T-helper 2 cell treated with Interferon-gamma antibody and Interleukin-4, amounts not matched to agents 5 μg/mL and 100 μg/mL, for 36 hours (primary cell): ENCODE measurements around the gene SYT15.

Source experiments
- DNase-seq: peaks from one replicate; pipeline ENCODE4 v3.0.0; 2021; ENCODE audit warnings: low spot score
- H3K27ac Mint-ChIP-seq: one replicate; pipeline ENCODE4 v1.8.0; 2021; ENCODE audit warnings: mild to moderate bottlenecking, mixed read lengths
- H3K27me3 Mint-ChIP-seq: one replicate; pipeline ENCODE4 v1.8.0; 2021; ENCODE audit warnings: low read depth, mixed read lengths
- H3K36me3 Mint-ChIP-seq: one replicate; pipeline ENCODE4 v1.8.0; 2021; ENCODE audit warnings: low read depth, mixed read lengths
- H3K4me1 Mint-ChIP-seq: one replicate; pipeline ENCODE4 v1.8.0; 2021; ENCODE audit warnings: low read depth, mixed read lengths
- H3K4me3 Mint-ChIP-seq: one replicate; pipeline ENCODE4 v1.8.0; 2022; ENCODE audit warnings: mild to moderate bottlenecking, moderate library complexity, mixed read lengths
- H3K9me3 Mint-ChIP-seq: one replicate; pipeline ENCODE4 v1.8.0; 2021; ENCODE audit warnings: mixed read lengths

The SYT15 gene

DNA sequence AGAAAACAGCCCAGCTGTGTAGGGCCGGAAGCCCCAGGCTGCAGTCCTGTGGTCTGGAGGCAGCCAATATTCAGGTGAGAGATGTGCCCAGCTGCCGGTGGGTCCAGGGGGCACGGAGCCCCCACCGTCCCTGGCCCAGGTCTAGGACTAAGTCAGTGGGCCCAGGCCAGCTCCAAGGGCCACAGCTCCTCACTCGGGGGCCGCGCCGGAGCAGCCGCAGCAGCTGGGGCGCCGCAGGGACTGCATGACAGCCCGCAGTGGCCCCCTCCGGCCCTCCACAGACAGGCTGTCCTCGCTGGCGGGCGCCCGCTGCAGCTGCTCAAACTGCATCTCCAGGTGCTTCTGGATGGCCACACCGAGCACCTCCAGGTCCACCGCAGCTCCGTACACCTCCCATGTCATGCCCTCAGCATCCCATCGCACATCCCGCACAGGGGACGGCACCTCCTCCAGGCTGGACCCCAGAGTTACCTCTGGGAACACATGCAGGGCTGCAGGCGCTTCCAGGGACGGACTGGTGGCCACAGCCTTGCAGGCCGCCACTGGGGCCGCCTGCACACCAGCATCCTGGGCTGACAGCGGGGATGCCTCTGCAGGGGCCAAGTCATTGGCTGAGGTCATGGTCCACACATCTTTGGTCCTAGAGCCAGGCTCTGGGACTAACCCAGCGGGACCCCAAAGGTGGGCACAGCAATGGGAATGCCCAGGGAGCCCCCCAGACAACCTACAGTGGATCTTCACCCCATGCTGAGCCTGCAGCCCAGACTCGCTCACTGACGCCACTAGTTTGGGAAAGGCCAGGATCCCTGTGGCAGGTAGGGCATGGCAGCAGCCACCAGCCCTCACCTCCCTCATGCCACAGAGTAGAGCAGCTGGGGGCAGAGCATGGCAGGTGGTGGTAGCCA lies 29.5 kb upstream of the SYT15 start:
- H3K27me3 Mint-ChIP-seq: no peaks in the 10 kb centered on the region
- no peaks in the 10 kb centered on the region for H3K36me3 Mint-ChIP-seq
- H3K4me1 Mint-ChIP-seq: no peaks in the 10 kb centered on the region
- no peak for DNase-seq
- H3K9me3 Mint-ChIP-seq: no peaks in the 10 kb centered on the region
- H3K4me3 Mint-ChIP-seq: no peak overlapping the region
- no peak overlapping the region for H3K27ac Mint-ChIP-seq

DNA sequence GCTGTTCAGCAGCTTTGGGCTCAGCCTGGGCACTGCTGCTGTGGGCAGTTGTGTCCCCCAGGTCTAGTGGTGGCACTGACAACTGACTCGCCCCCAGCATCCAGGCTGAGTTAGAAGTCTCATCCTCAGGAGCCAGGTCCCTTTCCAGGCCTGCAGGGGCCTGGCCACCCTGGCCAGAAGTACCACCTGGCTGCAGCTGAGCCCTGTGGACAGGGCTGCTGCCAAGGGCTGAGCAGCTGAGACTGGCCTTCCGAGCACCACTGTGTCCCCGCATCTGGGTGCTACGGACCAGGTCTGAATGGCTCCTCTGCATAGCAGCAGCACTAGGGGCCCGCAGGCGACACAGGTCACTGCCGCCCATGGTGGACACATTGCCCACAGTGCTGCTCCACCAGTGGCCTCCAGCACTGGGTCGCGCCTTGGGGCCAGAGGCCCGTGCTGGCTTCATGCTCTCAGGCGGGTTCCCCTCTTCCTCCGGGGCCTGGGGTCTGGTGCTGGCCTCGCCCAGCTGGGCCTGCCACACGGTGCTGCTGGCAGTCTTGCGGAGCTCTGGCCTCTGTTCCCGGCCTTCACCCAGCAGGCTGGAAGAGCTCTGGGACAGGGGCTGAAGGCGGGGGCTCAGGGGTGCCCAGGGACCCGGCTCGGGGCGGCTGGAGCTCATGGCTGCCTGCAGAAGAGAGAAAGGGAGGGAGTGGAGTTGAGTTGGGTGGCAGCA lies 28.7 kb upstream of the SYT15 start:
- Mint-ChIP-seq H3K27ac (no peak overlapping the region), H3K9me3 (no peaks in the 10 kb centered on the region), H3K4me3 (no peak overlapping the region), H3K4me1 (no peaks in the 10 kb centered on the region), H3K36me3 (no peaks in the 10 kb centered on the region), H3K27me3 (no peaks in the 10 kb centered on the region)
- DNase-seq: no peak

- Mint-ChIP-seq H3K27me3 (no peaks in the 10 kb centered on the region), H3K4me3 (no peak overlapping the region), H3K36me3 (no peaks in the 10 kb centered on the region), H3K27ac (no peak overlapping the region), H3K9me3 (no peaks in the 10 kb centered on the region), H3K4me1 (no peaks in the 10 kb centered on the region)
- DNase-seq: no peak
Observed at GRCh38 chr10:46550795-46551700, 27.9 kb upstream of the SYT15 start.

DNA sequence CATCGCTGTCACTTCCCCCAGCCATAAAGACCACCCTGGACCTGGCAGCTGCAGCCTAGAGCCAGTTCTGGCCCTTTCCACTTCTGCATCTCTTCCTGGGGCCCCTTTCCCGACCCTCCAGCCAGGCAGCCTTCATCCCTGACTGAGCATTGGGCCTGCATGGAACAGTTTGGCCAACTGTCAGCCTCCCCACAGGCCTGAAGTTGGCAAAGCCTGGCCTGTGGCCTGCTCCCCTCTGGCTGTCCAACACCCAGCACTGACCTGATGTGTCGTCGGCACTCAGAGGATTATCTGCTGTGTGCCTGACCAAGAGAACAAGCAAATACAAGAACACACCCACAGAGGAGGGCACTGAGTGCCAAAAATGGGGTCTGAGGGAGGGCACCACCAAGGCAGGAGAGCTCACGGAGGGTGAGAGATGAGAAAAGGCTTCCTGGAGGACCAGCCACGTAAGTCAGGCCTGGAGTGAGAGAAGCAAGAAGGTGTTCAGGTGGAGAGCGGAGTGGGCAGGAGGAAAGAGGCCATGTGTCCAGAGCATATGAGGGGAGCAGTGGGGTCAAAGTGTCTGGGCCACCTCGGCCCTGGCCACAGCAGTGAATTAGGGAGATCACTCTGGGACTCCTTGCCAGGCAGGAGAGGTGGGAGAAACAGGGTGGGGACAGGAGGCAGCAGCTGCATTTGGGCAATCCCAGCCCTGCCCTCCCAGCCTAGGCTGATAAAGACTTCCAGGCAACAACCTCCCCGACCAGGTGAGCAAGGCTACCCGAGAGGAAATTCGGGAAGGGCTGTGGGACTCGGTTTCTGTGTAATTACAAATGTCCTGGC lies 27.0 kb upstream of the SYT15 start:
- Mint-ChIP-seq H3K27ac (no peak overlapping the region), H3K4me3 (no peak overlapping the region), H3K36me3 (no peaks in the 10 kb centered on the region), H3K4me1 (peaks cover under 1% of the 10 kb centered on the region), H3K9me3 (no peaks in the 10 kb centered on the region), H3K27me3 (no peaks in the 10 kb centered on the region)
- DNase-seq: no peak

DNA sequence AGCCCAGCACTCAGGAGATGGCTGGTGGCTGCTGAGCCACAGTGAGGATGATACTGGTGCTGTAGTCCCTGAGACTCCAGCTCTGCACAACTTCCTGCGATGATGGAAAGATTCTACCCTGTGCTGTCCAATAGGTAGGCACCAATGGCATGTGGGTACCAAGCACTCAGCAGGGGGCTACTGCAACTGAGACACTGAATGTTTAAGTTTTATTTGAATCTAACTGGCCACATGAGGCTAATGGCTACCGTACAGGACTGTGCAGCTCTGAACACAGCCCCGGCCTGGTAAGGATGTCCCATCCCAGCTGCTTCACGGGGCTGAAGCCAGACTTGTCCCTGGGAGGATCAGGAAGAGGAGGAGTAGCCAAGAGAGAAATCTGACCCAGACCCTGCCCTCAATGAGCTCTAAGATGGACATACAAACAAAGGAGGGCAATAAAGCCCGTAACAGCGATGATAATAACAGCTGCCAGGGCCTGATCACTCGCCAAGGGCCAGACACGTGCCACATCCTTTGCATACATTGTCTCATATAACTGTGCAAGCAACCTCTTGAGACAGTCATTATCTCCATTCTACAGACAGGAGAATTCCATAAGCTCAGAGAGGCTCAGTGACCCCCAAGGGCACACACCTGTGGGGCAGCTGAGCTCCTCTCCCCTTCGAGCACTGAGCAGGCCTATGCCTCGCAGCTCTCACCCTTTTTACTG lies 26.2 kb upstream of the SYT15 start:
- no peaks in the 10 kb centered on the region for H3K27me3 Mint-ChIP-seq
- no peak overlapping the region for H3K4me3 Mint-ChIP-seq
- peaks cover 2% of the 10 kb centered on the region for H3K4me1 Mint-ChIP-seq
- no peaks in the 10 kb centered on the region for H3K9me3 Mint-ChIP-seq
- H3K27ac Mint-ChIP-seq: no peak overlapping the region
- H3K36me3 Mint-ChIP-seq: no peaks in the 10 kb centered on the region
- no peak for DNase-seq

DNA sequence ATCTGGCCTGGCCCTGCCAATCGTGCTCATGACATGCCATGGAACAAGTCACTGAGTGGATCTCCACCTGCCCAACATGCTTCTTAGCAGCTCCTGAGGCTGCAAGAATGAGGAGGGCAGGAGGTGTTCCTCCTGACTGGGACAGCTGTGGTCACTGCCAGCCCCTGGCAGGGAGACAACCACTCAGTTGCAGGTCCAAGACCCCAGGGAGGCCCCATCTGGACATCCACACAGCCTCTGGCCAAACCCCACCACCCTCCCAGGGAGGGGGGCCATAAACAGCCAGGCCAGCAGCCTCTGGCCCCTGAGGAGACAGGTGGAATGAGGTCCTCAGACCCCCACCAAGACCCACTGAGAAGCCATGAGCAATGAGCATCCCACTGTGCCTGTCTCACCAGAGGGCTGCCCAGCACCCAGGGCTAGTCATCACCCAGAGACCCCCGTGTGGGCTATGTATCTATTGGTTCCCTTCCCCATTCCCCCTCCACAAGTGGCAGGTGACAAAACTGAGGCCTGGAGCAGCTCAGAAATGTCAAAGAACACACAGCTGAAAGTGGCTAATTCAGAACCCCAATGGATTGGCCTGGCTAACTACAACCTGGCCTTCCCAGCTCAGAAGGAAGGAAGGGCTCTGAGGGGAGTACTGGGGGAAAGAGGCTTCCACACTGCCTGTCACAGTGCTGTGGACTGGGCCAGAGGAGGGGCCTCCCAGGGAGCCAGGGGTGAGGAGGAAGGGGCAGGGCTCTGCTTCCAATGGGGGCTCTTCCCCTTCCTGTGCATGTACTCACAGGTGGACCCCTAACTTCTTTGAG lies 25.5 kb upstream of the SYT15 start:
- no peaks in the 10 kb centered on the region for H3K27me3 Mint-ChIP-seq
- H3K9me3 Mint-ChIP-seq: no peaks in the 10 kb centered on the region
- H3K4me1 Mint-ChIP-seq: peaks cover 2% of the 10 kb centered on the region
- H3K27ac Mint-ChIP-seq: no peak overlapping the region
- H3K36me3 Mint-ChIP-seq: no peaks in the 10 kb centered on the region
- no peak overlapping the region for H3K4me3 Mint-ChIP-seq
- no peak for DNase-seq

DNA sequence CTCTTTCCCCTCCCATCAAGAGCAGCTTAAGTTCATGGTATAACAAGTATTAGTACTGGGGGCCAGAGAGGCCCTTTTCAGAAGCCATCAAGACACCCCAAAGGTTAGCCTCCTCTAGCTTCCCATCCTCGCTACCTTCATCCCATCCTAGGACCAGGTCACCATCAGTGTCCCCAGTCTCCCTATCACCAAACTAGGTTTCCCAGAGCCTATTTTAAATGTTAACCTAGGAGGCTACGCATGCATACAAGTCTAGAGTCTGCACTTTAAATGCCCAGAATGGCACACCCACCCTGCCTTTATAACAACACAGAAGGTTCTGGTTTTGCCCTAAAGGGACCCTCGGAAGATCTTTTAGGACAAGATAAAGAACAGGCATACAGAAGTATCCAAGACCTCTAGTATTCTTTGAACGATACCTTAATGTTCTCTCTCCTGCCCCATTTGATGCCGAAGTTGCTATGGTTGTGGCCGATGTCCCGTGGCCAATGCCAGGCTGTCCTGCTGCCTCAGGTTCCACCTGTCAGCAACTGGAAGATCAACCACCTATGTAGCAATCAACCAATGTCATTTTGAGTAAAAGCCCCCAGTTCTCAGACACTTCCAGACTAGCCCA lies 24.7 kb upstream of the SYT15 start:
- H3K4me1 Mint-ChIP-seq: peaks cover 2% of the 10 kb centered on the region
- H3K9me3 Mint-ChIP-seq: no peaks in the 10 kb centered on the region
- H3K27ac Mint-ChIP-seq: no peak overlapping the region
- no peaks in the 10 kb centered on the region for H3K27me3 Mint-ChIP-seq
- no peaks in the 10 kb centered on the region for H3K36me3 Mint-ChIP-seq
- DNase-seq: no peak
- H3K4me3 Mint-ChIP-seq: no peak overlapping the region

DNA sequence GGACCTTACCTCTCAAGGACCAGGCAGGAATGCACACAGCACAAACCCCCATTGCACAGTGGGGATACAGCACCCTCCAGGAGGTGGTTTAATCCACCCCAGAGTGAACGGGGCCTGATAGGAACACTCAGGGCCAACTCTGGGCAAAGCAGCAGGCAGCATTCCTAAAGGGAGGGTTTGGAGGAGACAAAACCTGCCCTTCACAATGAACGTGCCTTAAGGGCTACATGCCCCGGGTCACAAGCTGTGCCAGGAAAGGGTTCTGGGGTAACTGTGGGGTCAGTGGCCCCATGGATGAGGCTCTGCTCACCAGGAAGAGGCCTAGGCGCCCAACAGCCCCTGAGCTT lies 23.6 kb upstream of the SYT15 start:
- Mint-ChIP-seq H3K27me3 (no peaks in the 10 kb centered on the region), H3K9me3 (no peaks in the 10 kb centered on the region), H3K27ac (no peak overlapping the region), H3K4me3 (no peak overlapping the region), H3K4me1 (peaks cover 2% of the 10 kb centered on the region), H3K36me3 (no peaks in the 10 kb centered on the region)
- no peak for DNase-seq

DNA sequence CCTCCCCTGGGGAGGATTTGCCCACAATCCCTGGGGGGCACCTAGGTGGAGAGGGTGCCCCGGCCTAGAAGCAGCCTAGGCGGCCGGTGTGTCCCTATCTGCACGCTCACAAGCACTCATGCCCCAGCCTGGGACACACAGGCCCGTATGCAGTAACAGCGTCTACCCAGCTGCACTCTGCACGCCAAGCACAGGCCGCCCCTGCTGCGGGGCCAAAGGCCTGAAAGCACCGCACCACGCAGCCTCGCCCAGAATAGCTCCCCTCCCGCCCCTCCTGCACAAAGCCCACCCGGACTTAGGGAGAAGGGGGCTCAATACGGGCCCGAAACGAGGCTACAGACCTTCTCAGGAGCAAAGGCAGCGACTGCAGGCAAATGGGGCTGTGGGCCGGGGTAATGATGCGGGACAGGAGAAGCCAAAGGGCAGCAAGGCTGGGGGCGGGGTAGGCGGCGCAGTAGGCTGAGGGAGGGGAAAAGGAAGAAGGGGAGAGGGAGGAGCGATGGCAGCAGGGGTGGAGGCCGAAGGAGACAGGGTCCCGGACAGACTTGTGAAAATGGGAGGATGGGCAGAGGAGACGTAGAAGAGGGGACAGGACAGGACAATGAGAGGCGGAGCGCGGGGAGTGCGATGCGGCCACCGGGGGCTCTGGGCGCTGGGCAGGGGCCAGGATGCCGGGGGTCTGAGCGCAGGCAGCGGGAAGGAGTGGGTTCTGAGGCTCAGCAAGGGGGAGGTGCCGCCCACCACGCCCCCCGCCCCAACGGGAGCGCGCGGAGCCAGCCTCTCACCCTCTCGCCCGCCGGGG lies 23.0 kb upstream of the SYT15 start:
- H3K9me3 Mint-ChIP-seq: no peaks in the 10 kb centered on the region
- no peaks in the 10 kb centered on the region for H3K27me3 Mint-ChIP-seq
- no peak overlapping the region for H3K27ac Mint-ChIP-seq
- H3K4me1 Mint-ChIP-seq: peaks cover 2% of the 10 kb centered on the region
- no peaks in the 10 kb centered on the region for H3K36me3 Mint-ChIP-seq
- H3K4me3 Mint-ChIP-seq: no peak overlapping the region
- DNase-seq: no peak

DNA sequence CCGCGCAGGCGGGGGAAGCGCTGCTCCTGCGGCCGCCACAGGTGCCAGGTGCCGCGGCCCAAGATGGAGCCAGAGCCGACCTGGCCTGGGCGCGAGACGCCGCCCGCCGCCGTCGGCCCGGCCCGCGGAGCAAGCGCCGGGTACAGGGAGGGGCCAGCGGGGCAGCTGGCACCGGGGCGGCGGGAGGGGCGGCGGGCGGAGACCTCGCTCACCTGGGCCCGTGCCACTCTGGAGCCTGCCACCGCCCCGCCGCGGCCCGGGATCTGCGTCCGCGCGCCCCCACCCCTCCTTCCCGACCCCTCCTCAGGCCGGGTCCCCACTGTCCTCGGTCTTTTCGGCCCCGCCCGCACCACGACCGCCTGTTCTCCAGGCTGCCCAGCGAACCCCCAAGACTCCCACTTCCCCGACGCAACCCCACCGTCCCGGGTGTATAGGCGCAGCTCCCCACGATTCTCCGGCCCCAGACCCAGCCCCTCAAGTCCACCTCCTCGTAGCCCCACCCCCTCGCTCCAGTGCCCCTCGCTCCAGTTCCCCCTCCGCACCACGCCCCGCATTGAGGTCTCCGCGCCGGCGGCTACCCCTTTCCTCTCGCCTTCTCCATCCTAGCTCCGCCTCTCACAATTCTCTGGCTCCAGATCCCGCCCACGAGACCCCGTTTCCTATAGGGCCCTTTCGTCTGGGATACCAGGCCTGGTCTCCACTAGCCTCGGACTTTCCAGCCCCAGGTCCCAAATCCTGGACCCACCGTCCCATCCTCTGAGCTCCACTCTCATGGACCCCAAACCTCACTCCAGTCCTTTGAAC lies 22.2 kb upstream of the SYT15 start, which contains the start of gene GPRIN2:
GPRIN2 (minus strand) TSS at position 144 of the 804 bp plus-strand sequence. CDS start 5,922 bp downstream, outside the sequence.
- Mint-ChIP-seq H3K27ac (no peak within 1 kb of the TSS), H3K4me3 (peak within 1 kb of the TSS; percentile 59), H3K36me3 (no peaks in the 10 kb centered on the region), H3K9me3 (no peaks in the 10 kb centered on the region), H3K27me3 (no peaks in the 10 kb centered on the region), H3K4me1 (peaks cover 2% of the 10 kb centered on the region)
- DNase-seq: no peak
